Stimulated activated CD4-positive, alpha-beta T cell treated with anti-CD3 and anti-CD28 coated beads, TNF-alpha, amount 100 ng/mL, for 48 hours (primary cell): ENCODE data around the gene EMCN.
"Not testable (repeated sequence)": the region's sequence is repeated elsewhere in the genome, so short reads cannot be mapped to it uniquely, and the experiment has no call there.

Experiments used
- DNase-seq, 3 donors: peaks; one replicate each; pipeline ENCODE4 v3.0.0-alpha.2; 2020; ENCODE audit warnings: low read depth in 3 of 3

Gene EMCN

GRCh38 chr4:100517864-100518341, at the start of gene EMCN:
TSS of gene EMCN (minus strand) at chr4:100518022. CDS start at chr4:100517914, 108 bp downstream.
- DNase-seq: no peak

GRCh38 chr4:100566396-100566795, 48.6 kb upstream of the EMCN start:
- no peak for DNase-seq

- no peak for DNase-seq
These were observed 39.5 kb upstream of the EMCN start for GRCh38 chr4:100557306-100557705.

- no peak for DNase-seq
These were observed 38.0 kb upstream of the EMCN start for GRCh38 chr4:100555611-100556337.

- no peak for DNase-seq
These were observed 30.4 kb upstream of the EMCN start for GRCh38 chr4:100548200-100548560.

GRCh38 chr4:100547541-100548199, 29.8 kb upstream of the EMCN start:
- no peak for DNase-seq

- no peak for DNase-seq
These were observed 27.6 kb upstream of the EMCN start for GRCh38 chr4:100545427-100545826.

- no peak for DNase-seq
These were observed 22.3 kb upstream of the EMCN start for GRCh38 chr4:100540131-100540530.

- no peak for DNase-seq
These were observed 21.9 kb upstream of the EMCN start for GRCh38 chr4:100539706-100540105.

GRCh38 chr4:100533741-100534140, 15.9 kb upstream of the EMCN start:
- DNase-seq: no peak

GRCh38 chr4:100530161-100530560, 12.3 kb upstream of the EMCN start:
- DNase-seq: not testable (repeated sequence)

GRCh38 chr4:100525686-100526085, 7.9 kb upstream of the EMCN start:
- DNase-seq: no peak

- no peak for DNase-seq
These were observed 1.4 kb upstream of the EMCN start for GRCh38 chr4:100519205-100519604.

- no peak for DNase-seq
These were observed 1.6 kb downstream of the EMCN start for GRCh38 chr4:100516225-100516624.

GRCh38 chr4:100511896-100512295, 5.9 kb downstream of the EMCN start:
- DNase-seq: no peak

GRCh38 chr4:100510551-100510950, 7.3 kb downstream of the EMCN start:
- no peak for DNase-seq

GRCh38 chr4:100509386-100509785, 8.4 kb downstream of the EMCN start:
- no peak for DNase-seq

- no peak for DNase-seq
These were observed 9.1 kb downstream of the EMCN start for GRCh38 chr4:100508691-100509090.

- DNase-seq: no peak
These were observed 13.5 kb downstream of the EMCN start for GRCh38 chr4:100504086-100504874.

GRCh38 chr4:100497791-100498190, 20.0 kb downstream of the EMCN start:
- no peak for DNase-seq

- DNase-seq: no peak
These were observed 22.7 kb downstream of the EMCN start for GRCh38 chr4:100495074-100495473.

- DNase-seq: no peak
These were observed 23.7 kb downstream of the EMCN start for GRCh38 chr4:100494166-100494565.

- no peak for DNase-seq
These were observed 24.1 kb downstream of the EMCN start for GRCh38 chr4:100493756-100494155.
